ENCODE measurements around the gene HES6. TPM values are rescaled to one million over a fixed set of nuclear protein-coding genes. Genes with fewer than 3 reads are reported as not detected.

Gene HES6
- total RNA-seq, 2 donors from 2014 or later: 55.6 to 79.5 TPM

DNA sequence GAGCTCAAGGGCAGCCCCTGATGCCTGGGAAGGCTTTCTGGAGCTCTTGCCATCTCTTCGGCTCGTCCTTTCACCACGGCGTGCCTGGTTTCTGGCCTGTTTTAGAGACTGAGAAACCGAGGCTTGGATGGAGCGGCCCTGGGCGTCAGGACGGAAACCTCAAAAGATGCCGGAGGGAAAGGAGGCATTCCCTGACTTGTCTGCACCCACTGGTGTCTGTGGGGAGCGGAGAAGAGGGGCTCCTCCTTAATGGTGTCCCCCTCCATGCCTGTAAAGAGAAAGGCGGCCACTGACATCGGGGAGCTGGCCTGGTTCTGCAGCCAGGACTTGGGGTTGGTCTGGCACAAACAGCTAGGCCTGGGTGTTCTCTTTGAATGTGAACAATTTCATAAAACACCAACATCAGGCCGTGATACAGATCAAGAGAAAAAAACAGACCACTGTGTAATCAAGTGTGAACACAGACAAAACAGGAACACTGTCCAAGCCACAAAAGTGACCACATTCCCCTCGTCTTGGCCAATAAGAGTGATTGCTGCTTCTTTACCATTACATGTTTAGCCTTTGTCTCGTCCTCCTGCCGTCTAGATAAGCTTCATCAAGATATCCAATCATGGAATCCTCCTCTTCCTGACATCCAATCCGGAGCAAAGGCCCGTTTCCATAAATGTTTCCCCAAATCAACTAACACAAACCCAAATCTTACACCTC, 35.7 kb downstream of the HES6 start:
- peaks cover 9% of the 10 kb centered on the region for H3K4me1 ChIP-seq
- TF ChIP-seq CTCF (IDR thresholded peaks at IDR 0.05): no peak
- H3K27me3 ChIP-seq: no peaks in the 10 kb centered on the region
- peak overlapping the region; percentile 62 to 78 for H3K9ac ChIP-seq (ENCODE audit: low read depth in 2 of 2, low read length in 2 of 2)
- H3K36me3 ChIP-seq: no peaks in the 10 kb centered on the region
- peak overlapping the region; percentile 65 for H3K4me3 ChIP-seq
- intact Hi-C loops (cut with DNase I): no loop called here
- peak overlapping the region; percentile 34 for H3K27ac ChIP-seq
- H3K9me3 ChIP-seq: no peaks in the 10 kb centered on the region
- DNase-seq: no peak

DNA sequence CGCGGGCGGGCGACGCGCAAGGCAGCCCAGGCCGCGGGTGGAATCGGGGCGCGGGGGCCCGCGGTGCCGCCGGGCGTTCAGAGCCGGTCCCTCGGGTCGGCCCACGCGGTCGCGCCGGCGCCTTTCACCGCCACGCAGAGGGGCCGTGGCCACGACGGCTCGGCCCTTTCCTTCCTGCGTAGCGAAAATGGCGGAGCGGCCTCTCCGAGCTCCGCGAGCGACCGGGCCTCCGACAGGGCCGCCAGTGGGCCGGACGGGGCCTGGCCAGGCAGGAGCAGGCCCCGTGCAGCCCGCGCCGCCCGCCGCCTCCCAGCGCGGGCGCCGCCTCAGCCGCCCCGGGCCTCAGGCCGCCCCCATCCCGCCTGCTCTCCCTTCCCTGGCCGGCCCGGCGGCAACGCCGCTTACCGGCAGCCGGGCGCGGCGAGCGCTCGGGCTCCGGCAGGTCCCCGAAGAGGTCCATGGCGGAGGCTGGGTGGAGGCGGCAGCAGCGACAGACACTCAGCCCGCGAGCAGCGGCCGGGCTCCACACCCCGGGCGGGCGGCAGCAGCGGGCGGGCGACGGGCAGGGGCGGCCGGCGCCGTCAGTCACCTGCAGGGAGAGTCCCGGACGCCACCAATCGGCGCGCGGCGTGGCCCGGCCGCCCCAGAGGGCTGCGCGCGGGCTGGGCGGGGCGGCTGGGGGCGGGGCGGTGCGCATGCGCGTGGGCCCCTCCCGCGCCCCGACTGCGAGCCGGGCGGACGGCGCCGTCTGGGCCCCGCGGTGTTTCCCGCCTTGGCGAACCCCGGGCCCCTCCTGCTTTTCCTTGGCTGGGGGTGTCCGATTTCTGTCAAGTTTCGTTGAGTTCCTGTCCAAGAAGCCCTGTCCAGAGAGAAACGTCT, 36.5 kb downstream of the HES6 start, which contains the start of gene ILKAP:
ILKAP (minus strand) TSS at position 602 of the 879 bp plus-strand sequence; CDS start at position 460, 142 bp downstream.
- Histone ChIP-seq H3K4me1 (peaks cover 9% of the 10 kb centered on the region), H3K36me3 (no peaks in the 10 kb centered on the region), H3K9me3 (no peaks in the 10 kb centered on the region), H3K4me3 (peak within 1 kb of the TSS; percentile 65), H3K27ac (peak within 1 kb of the TSS; percentile 80), H3K9ac (ENCODE audit: low read depth in 2 of 2, low read length in 2 of 2) (peak within 1 kb of the TSS; percentile 78 to 99), H3K27me3 (no peaks in the 10 kb centered on the region)
- no peak for TF ChIP-seq CTCF (IDR thresholded peaks at IDR 0.05)
- DNase-seq: peak; percentile 89
- intact Hi-C loops (cut with DNase I): no loop called here

- H3K4me3 ChIP-seq: peak overlapping the region; percentile 65
- no peaks in the 10 kb centered on the region for H3K27me3 ChIP-seq
- no peaks in the 10 kb centered on the region for H3K36me3 ChIP-seq
- no peaks in the 10 kb centered on the region for H3K9me3 ChIP-seq
- intact Hi-C loops (cut with DNase I): no loop called here
- H3K9ac ChIP-seq (ENCODE audit: low read depth in 2 of 2, low read length in 2 of 2): peak overlapping the region; percentile 74 to 99
- TF ChIP-seq CTCF (IDR thresholded peaks at IDR 0.05): no peak
- peaks cover 9% of the 10 kb centered on the region for H3K4me1 ChIP-seq
- peak; percentile 22 for DNase-seq
- peak overlapping the region; percentile 80 for H3K27ac ChIP-seq
Observed at GRCh38 chr2:238202326-238203093, 37.3 kb downstream of the HES6 start.

DNA sequence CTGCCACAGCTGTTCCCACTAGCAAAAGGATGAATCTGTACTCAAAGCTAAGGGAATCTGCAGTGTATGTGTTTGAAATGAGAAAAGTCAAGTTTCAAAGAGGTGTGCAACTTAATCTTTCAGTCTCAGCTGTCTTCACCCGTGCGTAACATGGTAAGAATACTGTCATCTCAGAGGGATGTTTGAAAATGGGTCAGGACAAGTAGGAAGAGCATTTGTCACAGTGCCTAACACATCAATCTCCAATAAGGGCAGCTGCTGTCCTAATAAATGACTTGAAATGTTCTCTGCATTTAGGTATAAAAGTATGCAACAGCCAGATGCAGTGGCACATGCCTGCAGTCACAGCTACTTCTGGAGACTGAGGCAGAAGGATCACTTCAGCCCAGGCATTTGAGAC, 49.4 kb downstream of the HES6 start:
- no peaks in the 10 kb centered on the region for H3K27me3 ChIP-seq
- no peak overlapping the region for H3K9ac ChIP-seq (ENCODE audit: low read depth in 2 of 2, low read length in 2 of 2)
- no peak overlapping the region for H3K4me3 ChIP-seq
- H3K27ac ChIP-seq: no peak overlapping the region
- no peak for DNase-seq
- H3K36me3 ChIP-seq: peaks cover 13% of the 10 kb centered on the region
- H3K9me3 ChIP-seq: no peaks in the 10 kb centered on the region
- no peaks in the 10 kb centered on the region for H3K4me1 ChIP-seq
- no peak for TF ChIP-seq CTCF (IDR thresholded peaks at IDR 0.05)
- intact Hi-C loops (cut with DNase I): no loop called here

Other genes with a start within 250 kb of the HES6 start
- gene SCLY, start 179.0 kb downstream of the HES6 start, total RNA-seq: 10 to 100 TPM; 10.2 to 36.9 TPM
- under 1 TPM; 0.08 to 0.12 TPM for gene ESPNL, start 139.7 kb downstream of the HES6 start, total RNA-seq
- gene KLHL30, start 101.4 kb downstream of the HES6 start, total RNA-seq: under 1 TPM; 0.07 to 0.13 TPM
- under 1 TPM in 1 of 2 donors, not detected in 1; 0.50 TPM for gene ERFE, start 81.1 kb downstream of the HES6 start, total RNA-seq
- 10 to 100 TPM; 27.8 to 50.3 TPM for gene ILKAP, start 36.3 kb downstream of the HES6 start, total RNA-seq
- gene PER2, start 48.6 kb upstream of the HES6 start, total RNA-seq: 10 to 100 TPM; 22.1 to 29.2 TPM
- 10 to 100 TPM; 16.2 to 18.5 TPM for gene TRAF3IP1, start 80.5 kb upstream of the HES6 start, total RNA-seq
- 10 to 100 TPM; 19.3 to 22.4 TPM for gene ASB1, start 186.9 kb upstream of the HES6 start, total RNA-seq